ENCODE data around the gene IL32. TPM values are rescaled to one million over a fixed set of nuclear protein-coding genes. Genes with fewer than 3 reads are reported as not detected.

IL32 gene
- total and polyA plus RNA-seq, 9 of the 15 experiments (the other 6 are each of a cell fraction or from before 2014, with no cell fraction given) = 0.21 to 2.2 (median 0.37) TPM; not detected in 3

- H3K4me2 ChIP-seq (ENCODE audit: insufficient read depth, low read length) = no peak overlapping the region
- ATAC-seq (no peak), DNase-seq (ENCODE audit: extremely low read depth in 1 of 4, low spot score in 3 of 4) (no peak), FAIRE-seq (no peak)
- no peak for TF ChIP-seq BDP1 (IDR thresholded peaks at IDR 0.05; ENCODE audit: insufficient read depth, insufficient read length)
- no peak for TF ChIP-seq RBM17 (IDR thresholded peaks at IDR 0.05; ENCODE audit: borderline replicate concordance, low read depth, low read length)
- TF ChIP-seq TCFL5 (CRISPR knock-in tag; conservative IDR thresholded peaks at IDR 0.05) = no peak
- no peak for TF ChIP-seq ZBTB33 (CRISPR knock-in tag; IDR thresholded peaks at IDR 0.05)
- TF ChIP-seq HNRNPL (IDR thresholded peaks at IDR 0.05; ENCODE audit: low read depth, low read length) = no peak
- TF ChIP-seq ZBTB49 (CRISPR knock-in tag; IDR thresholded peaks at IDR 0.05; ENCODE audit: borderline replicate concordance) = no peak
- TF ChIP-seq MAX (CRISPR knock-in tag; IDR thresholded peaks at IDR 0.05) = no peak
- TF ChIP-seq NCOA6 (IDR thresholded peaks at IDR 0.05) = no peak
- TF ChIP-seq GATAD2A (IDR thresholded peaks at IDR 0.05) = no peak
- TF ChIP-seq XRCC4 (IDR thresholded peaks at IDR 0.05; ENCODE audit: extremely low read depth, insufficient read depth, insufficient read length) = no peak
- TF ChIP-seq MYNN (IDR thresholded peaks at IDR 0.05) = no peak
- no peak for TF ChIP-seq MYNN (CRISPR knock-in tag; IDR thresholded peaks at IDR 0.05)
- TF ChIP-seq WHSC1 (IDR thresholded peaks at IDR 0.05; ENCODE audit: low read length) = no peak
- no peak for TF ChIP-seq HCFC1 (IDR thresholded peaks at IDR 0.05; ENCODE audit: low read depth, low read length)
- no peak for TF ChIP-seq SOX6 (IDR thresholded peaks at IDR 0.05)
- no peak for TF ChIP-seq KLF6 (CRISPR knock-in tag; IDR thresholded peaks at IDR 0.05; ENCODE audit: borderline replicate concordance)
- no peak for TF ChIP-seq RBM25 (IDR thresholded peaks at IDR 0.05; ENCODE audit: low read depth, low read length, severe bottlenecking)
- 20% methylated on average over 4 of the region's 4 CpGs for WGBS (ENCODE audit: insufficient coverage, low coverage, missing lambda C conversion rate)
- H3K27me3 ChIP-seq (ENCODE audit: control insufficient read depth in 2 of 2, insufficient read depth in 2 of 2, low read length in 2 of 2) = peaks cover 5 to 39% of the 10 kb centered on the region in 2 experiments; a peak in 4 of 5 replicates
- CTCF ChIA-PET (ENCODE audit: low intra/inter-chr PET ratio) = no interaction called here
- in situ Hi-C loops (cut with MboI) (no loop called here), intact Hi-C loops (cut with micrococcal nuclease) (loop anchor here (10.0 kb wide), 1 partner anchor 124 kb away; no protein-coding TSS in a partner anchor)
- no peak overlapping the region for H3K27ac ChIP-seq (ENCODE audit: extremely low read depth, low read depth, low read length)
- H4K20me1 ChIP-seq (replicated peaks; ENCODE audit: control insufficient read depth, insufficient read depth, low read length) = no peaks in the 10 kb centered on the region; the same call in 1 of the 2 replicates
- H3K9ac ChIP-seq (ENCODE audit: insufficient read depth in 1 of 2, low read depth in 2 of 2, low read length in 2 of 2) = no peak overlapping the region
- H3K79me2 ChIP-seq (ENCODE audit: control insufficient read depth, insufficient read depth, low read length) = no peaks in the 10 kb centered on the region
- no peak overlapping the region for H3K4me3 ChIP-seq
- peaks cover 3 to 25% of the 10 kb centered on the region in 2 experiments; a peak in 3 of 5 replicates for H3K4me1 ChIP-seq (replicated peaks in 1 of 2; ENCODE audit: control insufficient read depth in 2 of 2, insufficient read depth in 2 of 2, low read length in 2 of 2)
- BruUV-seq (replicated peaks) = no TSS peak
- POLR2A ChIA-PET = interaction anchor here (0.5 to 1.2 kb wide), 5 partner anchors 12 to 1894 kb away, joined by 3 to 5 read pairs (median 3); no protein-coding TSS in a partner anchor
- H3K9me3 ChIP-seq (replicated peaks; ENCODE audit: control insufficient read depth, insufficient read depth, low read depth, low read length) = no peaks in the 10 kb centered on the region
- no peaks in the 10 kb centered on the region for H3K9me1 ChIP-seq (ENCODE audit: control insufficient read depth, insufficient read depth, low read length)
- no peaks in the 10 kb centered on the region for H3K36me3 ChIP-seq (ENCODE audit: control insufficient read depth, insufficient read depth, low read length)
- H2AFZ ChIP-seq (ENCODE audit: low read depth, low read length) = no peak overlapping the region
Measured at GRCh38 chr16:3051009-3051408, 14.4 kb upstream of the IL32 start.
